GM11168 (cell line): ENCODE measurements around the gene RSRC1.

Source experiments
- in situ Hi-C: fragments of 300-500 bp; cut with MboI; formaldehyde crosslinking; loops from one replicate; pipeline ENCODE4 v1.12.0; 2022; ENCODE audit warnings: low sequenced_read_pairs; ENCODE audit not compliant: unreplicated experiment

RSRC1 gene

DNA sequence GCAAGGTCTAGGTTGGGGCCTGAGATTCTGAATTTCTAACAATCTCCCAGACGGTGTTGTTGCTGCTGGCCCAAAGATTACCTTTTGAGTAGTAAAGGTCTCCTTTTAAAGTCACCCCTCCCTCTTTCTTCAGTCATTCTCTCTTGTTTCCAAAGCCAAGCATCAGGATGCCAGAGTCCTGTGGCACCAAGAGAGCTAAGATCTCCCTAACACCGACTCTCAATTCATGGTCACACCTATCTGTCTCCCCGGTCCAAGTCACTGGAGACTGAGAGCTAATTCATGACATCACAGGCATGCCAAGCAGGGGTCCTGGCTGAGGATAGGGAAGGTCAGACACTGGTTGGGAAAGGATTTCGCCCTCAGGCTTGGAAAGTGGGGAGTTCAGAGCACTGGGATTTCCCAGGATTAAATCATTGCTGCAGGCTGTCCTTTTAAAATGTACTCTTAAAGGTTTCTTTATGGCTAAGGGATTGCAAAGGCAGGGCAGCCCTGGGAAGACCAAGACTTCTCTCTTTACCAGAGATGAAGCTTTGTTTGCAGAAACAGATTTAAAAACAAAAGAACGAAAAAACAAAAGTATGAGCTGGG lies 11.0 kb upstream of the RSRC1 start:
- in situ Hi-C loops, result no loop called here

DNA sequence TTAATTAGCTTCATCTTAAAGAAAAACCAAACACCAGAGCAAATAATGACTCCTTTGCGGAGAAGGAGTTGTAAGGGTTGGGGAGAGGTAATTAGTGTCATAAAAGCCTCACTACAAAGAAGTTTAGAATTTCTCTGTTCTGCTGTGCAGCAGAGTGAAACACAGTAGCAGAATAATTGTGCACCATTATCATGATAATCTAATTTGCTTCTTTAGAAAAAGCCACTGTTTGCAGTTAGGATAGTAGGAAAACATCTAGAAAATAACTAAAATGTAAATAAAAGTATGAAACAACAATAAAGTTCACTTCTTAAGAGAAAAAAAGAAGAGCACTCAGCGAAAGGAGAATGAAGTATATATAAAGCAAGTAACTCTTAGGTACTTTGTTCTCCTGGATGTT lies 9.2 kb upstream of the RSRC1 start:
- in situ Hi-C loops, result loop anchor here (25.0 kb wide), 2 partner anchors 212 to 312 kb away; no protein-coding TSS in a partner anchor

DNA sequence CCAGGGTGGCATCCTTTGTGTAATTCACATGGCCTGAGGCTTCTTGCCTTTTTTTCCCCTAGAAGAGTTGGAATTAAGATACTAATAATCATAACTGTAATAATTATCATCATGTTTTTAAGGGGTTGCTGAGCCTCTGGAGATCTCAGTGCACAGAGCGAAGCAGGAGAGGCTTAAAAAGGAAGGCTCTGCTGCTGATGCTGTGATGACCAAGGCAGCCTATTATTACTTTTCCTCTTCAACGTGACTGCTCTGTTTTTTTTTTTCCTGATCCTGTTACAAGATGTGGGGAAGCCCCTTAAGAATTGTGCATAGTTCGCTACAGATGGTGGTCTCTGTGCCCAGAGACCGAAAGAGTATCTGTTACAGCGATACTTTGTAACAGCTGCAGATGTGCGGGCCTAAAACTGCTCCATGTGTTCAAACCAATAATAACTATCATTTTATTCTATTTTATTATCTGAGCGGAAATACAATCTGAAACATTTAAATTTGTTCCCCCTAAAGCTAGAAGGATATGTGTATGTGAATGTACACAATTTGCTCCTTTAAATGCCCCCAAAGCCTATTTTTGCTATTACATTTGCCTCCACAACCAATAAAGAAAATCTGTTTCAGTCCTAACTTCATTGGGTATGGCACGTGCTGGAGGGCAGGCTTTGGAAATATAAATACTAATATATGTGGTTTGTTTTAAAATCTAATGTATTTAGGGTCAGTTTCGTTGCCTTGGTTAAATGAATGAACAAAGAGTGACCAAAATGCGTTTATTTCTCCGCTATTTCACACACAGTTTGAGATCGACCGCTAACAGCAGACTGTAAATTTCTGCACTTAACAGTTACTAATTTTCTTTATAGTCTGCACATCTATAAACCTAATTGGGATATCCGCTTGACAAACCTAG lies 8.3 kb upstream of the RSRC1 start:
- in situ Hi-C loops, result loop anchor here (25.0 kb wide), 2 partner anchors 211 to 311 kb away; no protein-coding TSS in a partner anchor

DNA sequence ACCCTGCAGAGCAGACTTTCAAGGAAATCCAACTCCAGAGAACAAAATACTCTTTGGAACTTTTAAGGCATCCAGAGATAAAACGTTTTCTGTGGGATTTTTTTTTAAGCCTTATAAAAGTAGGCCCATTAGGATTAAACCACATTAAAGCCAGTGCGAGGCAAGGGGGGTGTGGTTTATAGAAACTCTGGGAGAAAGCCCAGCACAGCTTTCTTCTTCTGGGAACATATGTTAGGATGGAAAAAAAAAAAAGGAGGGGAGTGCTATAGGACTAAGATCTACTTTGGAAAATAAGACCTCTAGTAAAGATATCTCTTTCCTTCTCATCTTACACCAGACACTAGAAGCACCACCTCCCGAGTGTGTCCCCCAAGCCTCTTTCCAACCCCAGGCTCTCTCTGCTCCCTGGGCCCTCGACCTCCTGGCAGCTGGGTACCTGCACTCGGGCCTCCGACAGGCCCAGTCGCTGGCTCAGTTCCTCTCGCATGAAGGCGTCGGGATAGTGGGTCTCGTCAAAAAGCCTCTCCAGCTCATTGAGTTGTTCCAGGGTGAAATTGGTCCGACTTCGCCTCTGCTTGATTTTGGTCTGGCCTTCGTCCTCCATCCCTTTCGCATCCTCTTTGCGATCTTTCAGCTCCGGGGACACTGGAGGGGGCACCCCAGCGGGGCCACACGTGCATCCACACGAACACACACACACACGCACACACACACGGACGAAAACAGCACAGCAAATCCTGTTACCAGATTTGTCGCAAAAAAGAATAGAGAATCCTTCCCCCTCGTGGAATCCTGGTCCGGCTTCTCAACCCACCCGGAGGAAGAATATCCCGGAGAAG lies 7.4 kb upstream of the RSRC1 start:
- in situ Hi-C loops, result loop anchor here (25.0 kb wide), 2 partner anchors 210 to 310 kb away; no protein-coding TSS in a partner anchor

DNA sequence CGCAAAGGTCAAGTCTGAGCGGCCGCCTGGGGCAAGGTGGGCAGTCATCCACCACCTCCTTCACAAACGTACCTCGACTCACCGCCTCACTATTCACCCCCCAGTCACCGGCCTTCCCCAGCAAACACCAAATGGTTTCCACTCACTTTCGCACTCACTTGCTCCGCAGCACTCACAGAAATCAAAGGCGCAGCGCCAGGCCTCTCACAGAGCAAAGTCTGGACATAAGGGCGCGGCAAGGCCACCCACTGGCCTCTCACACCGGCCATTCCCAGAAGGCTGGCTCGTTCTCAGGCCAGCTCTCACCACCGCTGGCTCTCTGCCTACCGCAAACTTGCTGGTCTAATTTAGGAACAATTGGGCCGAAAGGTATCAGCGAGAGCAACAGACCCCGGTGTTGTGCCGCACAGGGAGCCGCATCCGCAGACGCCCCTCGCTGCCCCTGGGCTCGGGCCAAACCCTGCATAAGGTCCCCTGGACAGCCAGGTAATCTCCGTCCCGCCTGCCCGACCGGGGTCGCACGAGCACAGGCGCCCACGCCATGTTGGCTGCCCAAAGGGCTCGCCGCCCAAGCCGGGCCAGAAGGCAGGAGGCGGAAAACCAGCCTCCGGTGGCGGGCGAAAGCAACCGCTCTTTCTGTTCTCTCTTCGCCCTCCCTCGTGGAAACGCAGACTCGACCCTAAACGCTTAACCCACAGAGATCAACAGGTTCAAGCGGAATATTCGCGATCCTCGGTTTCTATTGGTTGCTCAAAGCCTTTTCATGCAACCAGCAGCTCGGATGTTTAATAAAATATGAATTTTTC lies 6.6 kb upstream of the RSRC1 start:
- in situ Hi-C loops, result loop anchor here (25.0 kb wide), 2 partner anchors 209 to 309 kb away; no protein-coding TSS in a partner anchor

DNA sequence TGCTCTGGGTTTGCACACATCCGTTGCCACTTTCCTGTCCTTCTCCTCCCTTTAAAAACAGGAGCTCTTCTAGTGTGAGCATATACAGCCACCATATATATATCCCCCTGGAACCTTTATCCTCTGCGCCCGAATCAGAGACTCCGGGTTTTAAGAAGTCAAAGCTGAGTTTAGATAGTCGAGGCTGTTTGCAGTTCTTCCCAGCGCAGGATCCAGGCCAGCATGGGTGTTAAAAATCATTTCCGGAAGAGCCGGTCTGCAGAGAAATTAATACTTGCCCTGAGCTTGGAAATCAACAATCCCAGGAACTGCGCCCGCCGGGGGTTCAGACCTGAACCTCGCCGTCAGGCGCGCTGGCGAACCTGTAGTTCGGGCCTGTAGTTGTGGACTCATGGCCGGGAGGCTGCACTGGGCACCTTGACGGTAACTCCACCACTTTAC lies 6.0 kb upstream of the RSRC1 start:
- in situ Hi-C loops, result loop anchor here (25.0 kb wide), 2 partner anchors 208 to 308 kb away; no protein-coding TSS in a partner anchor

DNA sequence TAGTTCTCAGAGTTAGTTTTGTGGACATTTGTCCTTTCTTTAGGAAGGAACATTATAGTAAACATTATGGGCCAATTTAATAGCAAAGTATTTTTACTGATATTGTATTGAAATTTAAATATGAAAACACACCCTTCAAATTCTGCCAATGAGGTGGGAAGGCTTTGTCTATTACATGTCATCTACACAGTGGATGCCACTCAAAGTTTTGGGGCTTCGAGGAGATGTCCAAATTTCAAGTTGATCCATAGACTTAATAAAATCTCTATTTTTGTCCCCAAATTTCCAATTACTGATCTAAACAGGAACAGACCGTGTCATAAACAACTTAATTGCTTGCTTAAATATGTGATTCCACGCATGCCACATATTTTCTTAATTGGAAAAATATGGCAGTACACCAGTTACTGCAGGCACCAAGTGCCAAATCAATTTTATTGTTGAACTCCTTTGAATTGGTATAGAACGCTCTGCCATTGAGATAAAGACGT lies 5.4 kb upstream of the RSRC1 start:
- in situ Hi-C loops, result loop anchor here (25.0 kb wide), 2 partner anchors 208 to 308 kb away; no protein-coding TSS in a partner anchor

DNA sequence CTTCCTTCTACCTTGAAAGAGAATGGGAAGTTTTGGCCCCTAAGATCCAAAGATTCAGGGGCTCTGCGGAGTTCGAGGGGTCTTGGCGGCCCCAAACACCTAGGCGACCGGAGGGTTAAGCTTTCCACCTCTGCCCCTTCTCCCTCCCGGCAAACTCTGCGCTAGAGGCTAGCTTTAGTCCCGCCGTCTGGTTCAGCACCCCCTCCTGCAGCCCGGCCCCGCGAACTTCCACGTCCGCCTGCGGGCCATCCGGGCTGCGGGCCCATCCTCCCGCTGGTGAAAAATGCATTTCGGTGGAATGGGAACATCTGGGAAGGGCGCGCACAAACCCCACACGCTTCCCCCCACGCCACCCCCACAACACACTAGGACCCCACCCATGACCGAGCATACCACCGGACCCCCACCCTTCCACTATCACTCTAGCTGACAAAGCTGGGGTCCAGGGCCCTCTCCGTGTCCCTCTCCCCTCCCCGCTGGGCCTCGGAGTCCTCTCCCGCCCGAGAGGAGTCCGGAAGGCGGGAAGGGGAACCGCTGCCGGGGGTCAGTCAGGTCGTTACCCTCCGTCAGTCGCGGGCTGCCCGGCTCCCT lies 4.7 kb upstream of the RSRC1 start:
- in situ Hi-C loops, result loop anchor here (25.0 kb wide), 2 partner anchors 207 to 307 kb away; no protein-coding TSS in a partner anchor

DNA sequence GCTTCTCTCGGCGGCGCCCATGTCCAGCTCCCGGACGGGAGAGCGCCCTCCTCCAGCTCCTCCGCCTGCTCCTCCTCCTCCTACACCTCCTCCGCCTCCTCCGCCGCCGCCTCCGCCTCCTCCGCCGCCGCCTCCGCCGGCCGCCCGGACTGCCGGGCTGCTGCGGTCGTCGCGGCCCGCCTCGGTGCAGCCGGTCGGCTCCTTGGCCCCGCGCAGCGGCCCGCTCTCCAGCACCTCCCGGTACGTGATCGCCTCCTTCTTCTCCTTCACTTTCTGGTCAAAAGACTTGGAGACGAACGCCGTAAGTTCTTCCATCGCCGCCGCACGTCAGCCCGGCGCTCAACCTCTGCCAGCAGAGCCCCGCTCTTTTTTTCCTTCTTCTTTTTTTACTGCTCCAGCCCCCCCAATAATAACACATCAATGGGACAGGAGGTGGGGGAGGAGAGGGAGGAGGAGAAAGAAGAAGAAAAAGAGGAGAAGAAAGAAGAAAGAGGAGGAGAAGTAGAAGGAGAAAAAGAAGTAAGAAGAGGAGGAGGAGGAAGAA lies 4.1 kb upstream of the RSRC1 start:
- in situ Hi-C loops, result loop anchor here (25.0 kb wide), 2 partner anchors 207 to 307 kb away; no protein-coding TSS in a partner anchor

DNA sequence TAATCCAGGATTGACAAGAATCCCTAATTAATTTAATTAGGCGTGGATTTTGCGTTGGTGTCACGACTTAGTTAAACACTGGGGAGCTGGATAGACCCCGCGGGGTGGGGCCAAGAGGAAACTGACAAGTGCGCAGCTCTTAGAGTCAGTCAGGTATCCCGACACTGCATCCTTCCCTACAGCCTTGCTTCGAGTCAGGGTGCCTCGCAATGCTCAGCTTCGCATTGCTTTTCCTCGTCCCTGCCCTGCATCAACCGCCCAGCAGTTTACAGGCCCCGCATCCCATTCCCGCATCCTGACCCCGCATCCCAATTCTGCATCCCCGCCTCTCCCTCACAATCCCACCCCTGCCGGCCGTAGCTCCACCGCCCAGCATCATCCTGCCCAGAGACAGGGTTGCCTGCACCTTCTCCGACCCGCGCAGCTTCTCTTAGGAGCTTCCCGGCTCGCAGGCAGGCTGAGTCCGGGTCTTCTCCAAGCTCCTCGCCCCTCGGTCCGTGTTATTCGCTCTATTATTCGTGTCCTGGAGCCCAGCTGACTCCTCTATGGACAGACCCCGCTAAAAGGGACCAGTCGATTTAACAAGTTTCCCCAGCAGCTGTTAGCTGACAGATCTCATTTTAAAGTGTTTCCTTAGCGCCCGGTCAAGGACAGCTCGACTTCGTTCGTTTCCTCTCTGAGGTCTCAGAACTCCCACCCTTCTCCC lies 3.0 kb upstream of the RSRC1 start:
- in situ Hi-C loops, result loop anchor here (25.0 kb wide), 2 partner anchors 205 to 305 kb away; no protein-coding TSS in a partner anchor

DNA sequence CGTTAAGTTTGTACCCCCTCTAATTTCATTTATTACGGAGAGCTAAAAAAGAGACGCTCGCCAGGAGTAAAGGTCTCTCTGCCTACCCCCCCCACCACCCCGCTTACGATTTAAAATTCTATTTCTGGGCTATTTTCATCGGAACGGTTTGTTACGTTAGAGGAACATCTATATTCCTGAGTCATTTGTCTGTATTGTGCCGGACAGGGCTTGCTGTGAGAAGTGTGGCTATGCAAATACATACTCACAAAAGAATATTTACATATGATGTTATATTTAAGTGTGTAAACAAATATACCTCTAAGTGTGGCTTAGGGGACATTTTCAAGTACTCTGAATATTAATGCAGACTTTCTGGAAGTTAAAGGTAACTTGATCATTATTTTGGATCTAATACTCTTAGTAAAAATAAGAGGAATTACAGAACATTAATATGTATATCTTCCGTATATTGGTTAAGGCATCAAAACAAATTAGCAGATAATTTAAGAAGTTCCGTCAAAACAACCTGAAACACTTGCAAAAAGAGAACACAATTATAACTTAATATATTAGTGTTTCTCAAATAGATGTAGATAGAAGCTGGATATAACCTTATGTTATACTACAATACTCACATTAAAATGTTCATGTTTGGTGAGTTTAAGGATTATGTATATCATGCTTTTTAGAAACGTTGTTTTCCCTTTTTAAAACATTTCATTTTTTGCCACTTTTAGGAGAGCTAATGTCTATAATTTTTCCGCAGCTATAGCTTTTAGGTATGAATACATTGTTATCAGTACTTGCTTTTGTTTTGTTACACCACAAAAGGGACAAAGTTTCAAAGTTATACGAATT lies 2.1 kb upstream of the RSRC1 start:
- in situ Hi-C loops, result loop anchor here (25.0 kb wide), 2 partner anchors 204 to 304 kb away; no protein-coding TSS in a partner anchor

DNA sequence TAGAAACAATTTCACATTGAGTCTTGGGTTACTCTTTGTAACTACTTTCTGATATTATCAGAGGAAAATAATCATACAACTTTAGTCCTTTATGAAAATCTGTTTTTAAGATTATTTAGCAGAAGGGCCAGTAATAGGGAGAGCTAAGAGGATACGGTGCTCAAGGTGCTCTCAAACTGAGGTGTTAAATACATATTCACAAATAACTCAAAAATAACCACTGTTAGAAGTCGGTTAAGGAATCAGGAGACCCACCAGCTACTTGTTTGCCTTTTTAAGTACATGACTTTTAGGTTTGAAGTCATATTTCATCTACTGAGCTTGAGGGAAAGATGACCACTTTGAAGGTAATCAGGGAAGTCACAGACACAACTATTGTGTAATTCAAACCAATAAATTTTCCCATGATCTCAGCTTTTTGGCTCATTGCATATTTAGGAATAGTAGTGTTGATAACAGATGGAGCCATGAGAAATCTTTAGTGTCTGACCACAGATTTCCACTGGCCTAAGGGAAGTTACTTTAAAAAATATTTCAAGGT lies 1.4 kb upstream of the RSRC1 start:
- in situ Hi-C loops, result loop anchor here (25.0 kb wide), 2 partner anchors 204 to 304 kb away; no protein-coding TSS in a partner anchor

DNA sequence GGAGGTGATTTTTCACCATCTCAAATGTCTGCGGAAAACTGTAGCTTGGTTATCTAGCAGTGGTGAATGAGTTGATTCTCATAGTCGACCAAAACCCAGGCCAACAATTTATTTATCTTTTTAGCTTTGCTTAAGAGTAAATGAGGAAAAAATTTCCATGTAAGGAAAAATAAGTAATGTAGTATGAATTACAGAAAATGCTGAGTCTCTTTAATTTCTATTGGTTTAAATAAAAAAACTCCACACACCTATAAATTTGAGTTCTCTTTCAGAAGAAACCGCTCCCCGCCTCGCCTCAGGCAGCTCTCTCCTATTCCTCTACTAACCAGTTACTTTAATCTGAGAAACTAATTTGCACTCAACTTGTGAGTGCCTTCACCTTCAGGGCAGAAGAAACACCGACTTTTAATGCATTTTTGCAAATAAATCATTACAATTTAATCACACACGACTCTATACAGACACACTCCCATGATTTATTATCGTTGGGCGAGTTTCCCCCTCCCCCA lies 540 bp upstream of the RSRC1 start:
- in situ Hi-C loops, result loop anchor here (25.0 kb wide), 2 partner anchors 203 to 303 kb away; no protein-coding TSS in a partner anchor

DNA sequence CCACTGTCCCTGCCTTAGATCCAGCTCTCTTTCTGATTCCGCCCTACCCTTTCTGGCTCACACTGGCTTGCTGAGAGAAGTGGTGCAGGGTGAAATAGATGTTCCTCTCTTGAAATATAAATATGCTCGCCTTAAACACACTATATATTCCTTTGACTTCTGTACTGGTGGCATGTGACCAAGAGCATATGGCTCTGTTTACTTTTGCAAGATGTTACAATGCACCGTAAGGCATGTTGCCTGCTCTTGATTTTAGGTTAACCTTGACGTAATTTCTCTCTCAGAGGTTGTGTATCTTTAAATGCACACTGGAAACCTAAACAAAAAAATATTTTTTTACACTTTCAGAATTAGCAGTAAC lies 749 bp downstream of the RSRC1 start:
- in situ Hi-C loops, result loop anchor here (25.0 kb wide), 2 partner anchors 202 to 302 kb away; no protein-coding TSS in a partner anchor

DNA sequence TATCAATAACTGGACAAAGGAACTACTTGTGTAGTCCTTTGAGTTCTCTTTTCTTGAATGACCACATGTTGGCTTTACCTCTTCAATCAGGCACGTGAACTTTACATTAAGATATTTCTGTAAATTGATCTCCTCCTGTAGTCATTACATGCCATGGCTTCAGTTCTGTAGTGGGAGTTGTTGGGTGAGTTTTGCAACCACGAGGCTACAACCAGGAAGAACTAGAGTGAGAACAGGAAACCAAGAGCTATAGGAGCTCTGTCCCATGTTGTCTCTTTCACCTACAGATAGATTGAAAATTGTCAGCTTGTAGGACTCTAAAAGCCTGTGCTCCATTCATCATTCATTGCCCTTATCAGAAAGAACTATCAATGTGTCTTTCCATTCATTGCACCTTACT lies 2.0 kb downstream of the RSRC1 start:
- in situ Hi-C loops, result loop anchor here (25.0 kb wide), 2 partner anchors 200 to 300 kb away; no protein-coding TSS in a partner anchor

DNA sequence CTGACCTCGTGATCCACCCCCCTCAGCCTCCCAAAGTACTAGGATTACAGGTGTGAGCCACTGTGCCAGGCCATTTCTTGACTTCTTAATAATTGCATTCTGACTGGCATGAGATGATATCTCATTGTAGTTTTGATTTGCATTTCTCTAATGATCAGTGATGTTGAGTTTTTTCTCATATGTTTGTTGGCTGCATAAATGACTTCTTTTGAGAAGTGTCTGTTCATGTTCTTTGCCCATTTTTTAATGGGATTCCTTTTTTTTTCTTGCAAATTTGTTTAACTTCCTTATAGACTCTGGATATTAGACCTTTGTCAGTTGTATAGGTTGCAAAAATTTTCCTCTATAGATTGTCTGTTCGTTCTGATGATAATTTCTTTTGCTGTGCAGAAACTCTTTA lies 3.7 kb downstream of the RSRC1 start:
- in situ Hi-C loops, result loop anchor here (25.0 kb wide), 2 partner anchors 199 to 299 kb away; no protein-coding TSS in a partner anchor
